ENCODE measurements around the gene FOXL3.
"Not testable (repeated sequence)": the region's sequence is repeated elsewhere in the genome, so short reads cannot be mapped to it uniquely, and the experiment has no call there.

FOXL3 gene

GRCh38 chr7:323410-323809 is 33.4 kb downstream of the FOXL3 start:
- DNase-seq (ENCODE audit: low read depth, low spot score) = no peak

DNA sequence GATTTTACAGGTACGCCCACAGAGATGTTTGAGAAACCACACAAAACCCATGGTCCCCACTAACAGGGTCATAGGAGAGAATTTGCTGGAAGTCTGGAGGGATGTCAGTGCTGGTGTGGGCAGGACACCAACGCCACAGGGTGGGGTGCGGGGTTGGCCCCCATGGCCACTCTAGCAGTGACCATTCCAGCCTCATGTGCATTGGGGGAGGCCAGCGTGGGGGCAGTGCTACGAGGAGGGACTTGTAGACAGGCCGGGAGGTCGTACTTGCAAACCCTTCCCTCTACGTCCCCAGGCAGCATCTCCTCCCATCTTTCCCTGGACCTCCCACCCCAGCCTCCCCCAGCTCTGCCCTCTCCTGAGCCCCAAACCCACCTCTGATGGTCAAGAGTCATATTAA is 34.0 kb downstream of the FOXL3 start:
- no peak for DNase-seq (ENCODE audit: low read depth, low spot score)

DNA sequence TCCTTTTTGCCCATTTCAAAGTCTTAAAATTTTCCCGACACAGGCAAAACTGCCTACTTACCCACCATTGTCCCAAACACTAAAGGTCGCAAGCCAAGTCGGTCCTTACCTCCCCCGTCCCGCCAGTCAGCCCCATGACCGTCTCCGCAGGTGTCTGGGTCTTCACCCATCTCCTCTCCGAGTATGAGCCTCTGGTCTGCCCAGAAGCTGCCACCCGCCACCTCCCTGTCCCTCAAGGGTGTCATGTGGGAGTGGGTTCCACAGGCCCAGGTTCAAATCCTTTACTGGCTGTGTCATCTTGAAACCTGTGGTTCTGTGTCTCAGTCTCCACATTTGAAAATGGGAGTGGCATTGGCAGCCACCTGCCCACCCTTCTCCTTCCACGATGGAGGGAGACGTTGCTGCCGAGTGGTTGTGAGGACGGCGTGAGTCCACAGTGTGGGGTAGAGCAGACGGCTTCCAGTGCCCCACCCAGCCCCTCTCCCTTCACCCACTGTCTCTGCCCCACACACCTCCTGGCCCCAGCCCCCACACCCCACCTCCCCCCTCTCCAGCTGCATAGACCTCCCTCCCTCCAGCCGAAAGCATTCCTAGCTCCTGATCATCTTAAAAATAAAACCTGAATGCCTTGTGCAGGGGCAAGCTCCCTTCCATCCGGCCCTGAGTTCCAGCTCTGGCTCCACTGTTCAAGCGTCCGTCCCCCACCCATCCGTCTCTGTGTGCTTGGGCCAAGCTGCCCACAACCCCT is 35.3 kb downstream of the FOXL3 start:
- DNase-seq (ENCODE audit: low read depth, low spot score) = no peak

DNA sequence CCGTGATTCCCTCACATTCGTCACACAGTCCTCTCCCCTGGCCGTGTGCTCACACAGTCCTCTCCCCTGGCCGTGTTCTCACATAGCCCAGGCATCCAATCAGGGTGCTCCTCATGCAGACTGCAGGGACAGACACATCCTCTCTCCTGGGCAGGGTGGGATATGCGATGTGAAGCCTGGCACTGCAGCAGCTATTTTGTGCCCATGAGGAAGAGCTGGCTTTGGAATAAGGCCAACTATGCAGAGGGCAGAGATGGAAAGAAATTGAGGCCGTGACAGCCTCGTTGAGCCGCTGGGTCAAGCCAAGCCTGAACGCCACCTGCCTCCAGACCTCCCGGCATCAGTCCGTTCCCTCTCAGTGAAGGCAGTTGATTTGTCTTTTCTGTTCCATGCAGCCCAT is 35.8 kb downstream of the FOXL3 start:
- no peak for DNase-seq (ENCODE audit: low read depth, low spot score)

- DNase-seq (ENCODE audit: low read depth, low spot score) = no peak
These were observed 36.3 kb downstream of the FOXL3 start for GRCh38 chr7:326273-326672.

GRCh38 chr7:326809-327232 is 36.9 kb downstream of the FOXL3 start:
- no peak for DNase-seq (ENCODE audit: low read depth, low spot score)

- DNase-seq (ENCODE audit: low read depth, low spot score) = no peak
These were observed 37.4 kb downstream of the FOXL3 start for GRCh38 chr7:327233-327931.

GRCh38 chr7:327991-328702 is 38.2 kb downstream of the FOXL3 start:
- DNase-seq (ENCODE audit: low read depth, low spot score) = no peak

- DNase-seq (ENCODE audit: low read depth, low spot score) = no peak
These were observed 39.8 kb downstream of the FOXL3 start for GRCh38 chr7:329691-330281.

- DNase-seq (ENCODE audit: low read depth, low spot score) = no peak
These were observed 40.7 kb downstream of the FOXL3 start for GRCh38 chr7:330511-331230.

DNA sequence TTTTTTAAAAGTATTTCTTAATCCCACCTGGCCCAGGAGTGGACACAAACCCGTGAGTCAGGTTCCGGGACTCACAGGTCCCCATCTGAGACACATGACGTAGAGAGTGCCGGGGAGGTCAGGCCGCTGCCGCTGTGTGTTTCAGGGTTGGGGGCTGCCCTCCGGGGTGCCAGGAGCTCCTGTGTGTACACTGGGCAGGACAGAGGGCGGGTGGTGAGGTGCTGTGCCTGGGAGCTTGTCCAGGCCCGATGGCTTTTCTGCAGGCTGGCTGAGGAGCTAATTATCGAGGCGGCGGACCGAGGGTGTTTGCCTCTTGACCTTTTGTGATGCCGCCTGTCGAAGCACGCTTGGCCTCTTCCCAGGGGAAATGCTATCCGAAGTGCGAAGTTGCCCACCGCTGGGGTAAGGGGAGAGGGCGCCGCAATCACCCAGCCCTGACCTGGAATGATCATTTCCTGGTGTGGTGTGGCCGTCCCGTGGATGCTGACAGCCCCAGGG is 42.1 kb downstream of the FOXL3 start:
- no peak for DNase-seq (ENCODE audit: low read depth, low spot score)

DNA sequence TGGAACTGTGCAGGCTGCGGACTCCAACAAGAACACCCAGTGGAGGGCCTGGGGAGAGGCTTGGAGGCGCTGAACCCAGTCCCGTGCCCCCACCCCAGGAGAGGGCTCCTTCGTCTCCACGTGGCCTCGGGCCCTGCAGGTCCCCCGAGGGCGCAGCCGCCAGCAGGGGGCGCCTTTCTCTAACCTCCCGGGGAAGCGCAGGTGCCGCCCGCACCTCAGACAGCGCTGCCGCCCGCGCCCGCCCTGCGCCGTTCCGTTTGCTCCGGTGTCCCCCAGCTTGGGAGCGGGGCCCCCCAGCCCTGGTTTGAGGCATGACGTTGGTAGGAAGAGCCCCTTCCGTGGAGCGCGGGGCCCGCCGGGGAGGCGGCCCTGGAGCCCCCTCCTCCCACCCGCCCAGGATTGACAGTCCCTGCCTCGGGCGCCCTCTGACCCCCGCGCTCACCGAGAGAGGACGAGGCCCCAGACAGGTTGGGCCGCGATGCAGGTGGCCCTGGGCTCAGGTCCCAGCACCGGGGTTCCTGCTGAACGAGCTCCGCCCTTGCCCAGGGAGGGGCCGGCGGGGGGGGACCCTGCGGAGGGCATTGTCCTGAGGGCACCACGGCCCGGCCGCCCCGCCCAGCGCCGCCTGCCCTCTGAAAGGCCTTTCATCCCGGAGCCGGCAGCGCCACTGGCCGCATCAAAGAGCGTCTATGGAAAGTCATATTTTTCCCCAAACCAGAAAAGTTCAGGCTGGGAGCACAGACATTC is 42.8 kb downstream of the FOXL3 start:
- peak; percentile 10 for DNase-seq (ENCODE audit: low read depth, low spot score)

DNA sequence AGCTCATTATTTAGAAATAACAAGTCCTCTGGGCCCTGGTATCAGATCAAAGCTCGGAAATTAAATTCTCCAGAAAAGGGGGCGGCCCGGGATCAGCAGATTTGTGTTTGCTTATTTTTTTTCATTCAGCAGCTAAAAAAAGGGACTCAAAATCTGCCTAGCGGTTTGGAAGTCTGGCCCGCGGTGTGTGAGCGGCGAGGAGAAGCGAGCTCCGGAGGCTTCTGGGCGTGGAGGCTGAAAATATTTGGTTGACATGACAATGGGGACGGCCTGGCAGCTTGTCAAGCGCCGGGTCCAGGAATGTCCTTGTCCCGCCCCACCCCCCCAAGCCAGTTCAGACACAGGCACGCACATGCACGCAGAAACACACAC is 43.4 kb downstream of the FOXL3 start:
- no peak for DNase-seq (ENCODE audit: low read depth, low spot score)

- DNase-seq (ENCODE audit: low read depth, low spot score) = no peak
These were observed 44.8 kb downstream of the FOXL3 start for GRCh38 chr7:334618-335357.

DNA sequence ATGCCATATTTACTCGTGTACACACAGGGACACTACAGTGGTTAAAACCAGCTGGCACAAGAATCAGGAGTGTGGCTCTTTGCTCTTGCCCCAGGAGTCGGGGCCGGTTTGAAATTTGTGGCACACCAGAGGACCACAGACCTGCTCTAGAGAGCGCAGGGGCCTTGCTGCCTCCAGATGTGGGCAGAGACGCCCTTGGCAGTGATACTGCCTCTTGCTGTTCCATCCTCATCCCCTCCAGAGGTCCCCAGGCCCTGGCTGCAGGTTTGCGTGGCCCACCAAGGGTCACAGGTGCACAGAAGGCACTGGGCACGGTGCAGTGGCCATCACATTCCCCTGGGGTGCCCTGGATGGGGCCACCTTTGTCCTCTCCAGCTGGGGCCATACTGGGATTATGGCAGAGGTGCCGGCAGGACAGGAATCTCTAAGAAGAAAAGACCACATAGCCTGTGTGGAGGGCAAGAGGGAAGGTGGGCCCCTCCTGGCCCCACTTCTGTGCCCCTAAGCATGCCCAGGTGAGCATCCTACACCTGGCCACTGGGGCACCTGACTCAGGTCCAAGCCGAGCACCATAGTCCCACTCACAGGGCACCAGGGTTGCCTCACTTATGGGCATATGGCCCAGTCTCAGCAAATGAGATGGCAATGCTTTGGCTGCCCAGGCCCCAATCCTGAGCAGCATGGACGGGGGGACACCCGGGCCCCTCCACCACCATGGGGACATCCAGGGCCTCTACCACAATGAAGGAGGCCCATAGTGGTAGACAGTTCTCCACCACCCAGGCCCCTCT is 45.6 kb downstream of the FOXL3 start:
- no peak for DNase-seq (ENCODE audit: low read depth, low spot score)

DNA sequence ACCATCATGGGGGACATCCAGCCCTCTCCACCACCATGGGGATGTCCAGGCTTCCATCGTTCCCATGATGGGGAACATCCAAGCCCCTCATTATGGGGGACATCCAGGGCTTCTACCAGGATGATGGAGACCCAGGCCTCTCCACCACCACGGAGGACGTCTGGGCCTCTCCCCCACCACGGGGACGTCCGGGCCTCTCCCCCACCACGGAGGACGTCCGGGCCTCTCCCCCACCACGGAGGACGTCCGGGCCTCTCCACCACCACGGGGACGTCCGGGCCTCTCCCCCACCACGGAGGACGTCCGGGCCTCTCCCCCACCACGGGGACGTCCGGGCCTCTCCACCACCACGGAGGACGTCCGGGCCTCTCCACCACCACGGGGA is 46.2 kb downstream of the FOXL3 start:
- DNase-seq (ENCODE audit: low read depth, low spot score) = not testable (repeated sequence)

- no peak for DNase-seq (ENCODE audit: low read depth, low spot score)
These were observed 47.0 kb downstream of the FOXL3 start for GRCh38 chr7:336810-337566.

- DNase-seq (ENCODE audit: low read depth, low spot score) = no peak
These were observed 47.6 kb downstream of the FOXL3 start for GRCh38 chr7:337567-337951.

Data from smooth muscle cell of the brain vasculature (primary cell).